Measurements from ENCODE around the gene MYO9B.

- TF ChIP-seq EZH2phosphoT487 (IDR thresholded peaks at IDR 0.05; ENCODE audit: low read depth, severe bottlenecking, unreplicated experiment), result no peak
- TF ChIP-seq CTCF (IDR thresholded peaks at IDR 0.05; ENCODE audit: poor library complexity), result no peak
- no peak for TF ChIP-seq EZH2 (IDR thresholded peaks at IDR 0.05; ENCODE audit: borderline replicate concordance)
Measured at GRCh38 chr19:17104679-17105078, 29.1 kb downstream of the MYO9B start.

Data from hepatocyte (in vitro differentiated cells).